K562 (cell line): ENCODE measurements around the gene RBM19. TPM values are rescaled to one million over a fixed set of nuclear protein-coding genes. Genes with fewer than 3 reads are reported as not detected.

ENCODE experiments used
- ATAC-seq: fragments of 200-7000 bp; cut with Tn5 transposase; 3 replicates; pipeline ENCODE4 v1.9.1; 2020; ENCODE audit warnings: moderate library complexity
- BruUV-seq: library from RNA; stranded (reverse); fragments of 400-500 nt; replicated peaks from 2 replicates; lab custom pipeline; 2021; lab: Mats Ljungman, UMichigan
- CTCF ChIA-PET: fragments of 300-600 bp; formaldehyde crosslinking; extraction: SDS; loops from one replicate; lab custom pipeline; 2021; ENCODE audit warnings: low intra/inter-chr PET ratio; lab: Yijun Ruan, JAX
- POLR2A ChIA-PET: fragments of 300-600, 350-650 bp; sonication (Branson Sonifier 250); formaldehyde crosslinking; extraction: SDS; loops from one replicate; lab custom pipeline; 2021; ENCODE audit warnings: antibody characterized with exemption, inconsistent platforms; lab: Yijun Ruan, JAX
- DNase-seq, 4 experiments: peaks; one replicate each; pipeline versions ENCODE4 v3.0.0 to v3.0.0-alpha.2; 2011 to 2018; ENCODE audit warnings: low spot score in 3 of 4, mixed read lengths in 3 of 4; ENCODE audit errors: extremely low read depth in 1 of 4
- FAIRE-seq: peaks from 2 replicates; lab custom pipeline; 2011; peaks lifted over from hg19 to GRCh38; lab: Jason Lieb, UNC
- H2AFZ ChIP-seq: 2 replicates; pipeline ENCODE4 v1.6.0; 2011; ENCODE audit warnings: low read depth, low read length, control low read depth, inconsistent platforms
- H3K27ac ChIP-seq: fragments of 200-600 bp; 3 replicates; pipeline ENCODE4 v1.8.0; 2011; ENCODE audit warnings: low read depth, mild to moderate bottlenecking, control low read depth, inconsistent platforms, low read length, moderate library complexity, mixed read lengths; ENCODE audit errors: extremely low read depth
- H3K27me3 ChIP-seq, 2 experiments: fragments of 300-600 bp in 1 of 2; 2 replicates in 1 of 2; 3 replicates in 1 of 2; pipeline versions ENCODE4 v1.6.0 to v1.8.0; 2011; ENCODE audit warnings: inconsistent platforms in 2 of 2, low read length in 2 of 2, mild to moderate bottlenecking in 1 of 2, mixed read lengths in 1 of 2, moderate library complexity in 1 of 2; ENCODE audit not compliant: control insufficient read depth in 2 of 2, insufficient read depth in 2 of 2
- H3K36me3 ChIP-seq: fragments of 300-600 bp; 3 replicates; pipeline ENCODE4 v1.8.0; 2011; ENCODE audit warnings: mild to moderate bottlenecking, low read length, inconsistent platforms; ENCODE audit not compliant: control insufficient read depth, insufficient read depth
- H3K4me1 ChIP-seq, 2 experiments: fragments of 200-600 bp in 1 of 2; replicated peaks in 1 of 2; 2 replicates in 1 of 2; 3 replicates in 1 of 2; pipeline versions ENCODE4 v1.5.1 to v1.8.0; 2011; ENCODE audit warnings: inconsistent platforms in 2 of 2, low read length in 2 of 2, mild to moderate bottlenecking in 1 of 2, mixed read lengths in 1 of 2, moderate library complexity in 1 of 2; ENCODE audit not compliant: control insufficient read depth in 2 of 2, insufficient read depth in 2 of 2
- H3K4me2 ChIP-seq: 2 replicates; pipeline ENCODE4 v1.6.1; 2011; ENCODE audit warnings: low read length, control low read depth, inconsistent platforms, mixed read lengths; ENCODE audit not compliant: insufficient read depth
- H3K4me3 ChIP-seq: fragments of 200-600 bp; sonication (generic), shearing (Covaris generic); 2 replicates; pipeline ENCODE4 v1.5.1; 2016; ENCODE audit warnings: control low read depth, inconsistent platforms
- H3K79me2 ChIP-seq: fragments of 200-600 bp; 3 replicates; pipeline ENCODE4 v1.8.0; 2011; ENCODE audit warnings: low read length, inconsistent platforms; ENCODE audit not compliant: control insufficient read depth, insufficient read depth
- H3K9ac ChIP-seq, 2 experiments: 2 replicates each; pipeline versions ENCODE4 v1.6.0 to v1.6.1; 2011; ENCODE audit warnings: low read depth in 2 of 2, low read length in 2 of 2, control low read depth in 1 of 2, inconsistent platforms in 1 of 2, mild to moderate bottlenecking in 1 of 2, mixed read lengths in 1 of 2; ENCODE audit not compliant: insufficient read depth in 1 of 2
- H3K9me1 ChIP-seq: one replicate; pipeline ENCODE4 v1.6.0; 2011; ENCODE audit warnings: inconsistent platforms, mild to moderate bottlenecking, low read length, moderate library complexity; ENCODE audit not compliant: control insufficient read depth, insufficient read depth
- H3K9me3 ChIP-seq: replicated peaks from 2 replicates; pipeline ENCODE4 v1.5.1; 2011; ENCODE audit warnings: low read depth, low read length, inconsistent platforms; ENCODE audit not compliant: control insufficient read depth, insufficient read depth
- H4K20me1 ChIP-seq: replicated peaks from 2 replicates; pipeline ENCODE4 v1.6.1; 2011; ENCODE audit warnings: low read length, inconsistent platforms, mixed read lengths; ENCODE audit not compliant: control insufficient read depth, insufficient read depth
- CUX1 ChIP-seq: fragments of 200-800 bp; sonication (Bioruptor generic); IDR thresholded peaks from 2 replicates; pipeline ENCODE4 v1.6.1; 2016; ENCODE audit warnings: missing genetic modification characterization, missing compliant biosample characterization
- HMG20A ChIP-seq: fragments of 450-650 bp; formaldehyde crosslinking; conservative IDR thresholded peaks from 2 replicates; pipeline ENCODE4 v1.4.0; 2020; ENCODE audit warnings: mild to moderate bottlenecking, mixed read lengths
- IRF1 ChIP-seq: sonication (generic); formaldehyde crosslinking; IDR thresholded peaks from 2 replicates; pipeline ENCODE4 v1.8.0; 2022; ENCODE audit warnings: missing genetic modification reagents, mild to moderate bottlenecking, borderline replicate concordance
- MCM5 ChIP-seq: fragments of 450-650 bp; IDR thresholded peaks from 2 replicates; pipeline ENCODE4 v1.6.1; 2016; ENCODE audit warnings: low read depth
- MXD1 ChIP-seq: fragments of 250-450 bp; sonication (Bioruptor Pico); IDR thresholded peaks from 2 replicates; pipeline ENCODE4 v1.8.0; 2021; ENCODE audit warnings: borderline replicate concordance, mild to moderate bottlenecking, moderate library complexity; ENCODE audit not compliant: poor library complexity, severe bottlenecking
- NR1H2 ChIP-seq: sonication (generic); formaldehyde crosslinking; IDR thresholded peaks from 2 replicates; pipeline ENCODE4 v1.4.0; 2020; ENCODE audit warnings: mild to moderate bottlenecking, missing genetic modification reagents
- NR4A1 ChIP-seq, 2 experiments: fragments of 250-450 bp in 1 of 2; fragments of 450-650 bp in 1 of 2; sonication (Bioruptor Pico) in 1 of 2; IDR thresholded peaks; 2 replicates each; pipeline versions ENCODE4 v1.4.0 to v1.6.1; 2016 to 2020; ENCODE audit warnings: mild to moderate bottlenecking in 2 of 2, missing compliant biosample characterization in 1 of 2, missing genetic modification characterization in 1 of 2, moderate library complexity in 1 of 2
- SP1 ChIP-seq: sonication (generic); formaldehyde crosslinking; IDR thresholded peaks from 2 replicates; pipeline ENCODE4 v1.8.1; 2022; ENCODE audit warnings: mild to moderate bottlenecking, missing genetic modification reagents
- SRSF1 ChIP-seq: fragments of 200-400 bp; formaldehyde crosslinking; IDR thresholded peaks from 2 replicates; pipeline ENCODE4 v1.6.1; 2017; ENCODE audit warnings: mild to moderate bottlenecking, low read depth, low read length, moderate library complexity
- TCF7 ChIP-seq: sonication (generic); IDR thresholded peaks from 2 replicates; pipeline ENCODE4 v1.6.1; 2016; ENCODE audit warnings: antibody characterized with exemption, borderline replicate concordance
- WHSC1 ChIP-seq: IDR thresholded peaks from one replicate; pipeline ENCODE4 v1.6.1; 2012; ENCODE audit warnings: low read length, control low read depth, inconsistent platforms
- ZNF124 ChIP-seq: sonication (generic); formaldehyde crosslinking; IDR thresholded peaks from 2 replicates; pipeline ENCODE4 v1.8.1; 2022; ENCODE audit warnings: missing genetic modification reagents
- ZNF347 ChIP-seq: fragments of 450-650 bp; formaldehyde crosslinking; IDR thresholded peaks from 2 replicates; pipeline ENCODE4 v1.4.0; 2020; ENCODE audit warnings: low read depth, mild to moderate bottlenecking, moderate library complexity
- ZNF354B ChIP-seq: fragments of 250-450 bp; sonication (Bioruptor Pico); IDR thresholded peaks from 2 replicates; pipeline ENCODE4 v1.4.0; 2020
- WGBS: fragments of 100-300 bp; shearing (Covaris generic); methylation state at CpG from one replicate; pipeline ENCODE4 v1.1.6; 2016; ENCODE audit warnings: low coverage, mixed read lengths; ENCODE audit not compliant: insufficient coverage; ENCODE audit errors: missing lambda C conversion rate; 5-methylcytosine and 5-hydroxymethylcytosine counted together
- in situ Hi-C: fragments of 300-500 bp; cut with MboI; formaldehyde crosslinking; loops from 4 replicates; pipeline ENCODE4 v1.15.0; 2018; ENCODE audit warnings: inconsistent platforms, mixed read lengths
- intact Hi-C: fragments of 100-400 bp; cut with micrococcal nuclease; formaldehyde crosslinking; loops from 2 replicates; pipeline ENCODE4 v1.14.2; 2022
- polyA plus RNA-seq, 8 experiments: library from polyadenylated mRNA; depleted of rRNA in 4 of 8; stranded (reverse) in 5 of 8; unstranded in 3 of 8; fragments of >200 nt; fragmentation: Nextera tagmentation in 2 of 8; fragmentation: Illumina TruSeq in 1 of 8; extraction: Ambion mirVana in 2 of 8; extraction: Trizol in 1 of 8; gene quantifications; 2 replicates each; pipeline versions ENCODE4 v1.2.1 to v1.2.3, GENCODE V29; 2011 to 2014; ENCODE audit warnings: inconsistent platforms in 1 of 8, missing spikeins in 1 of 8
- total RNA-seq, 7 experiments: library from RNA; depleted of rRNA in 6 of 7; stranded (reverse); fragments of >200 nt in 6 of 7; fragmentation: Illumina TruSeq in 2 of 7; extraction: Trizol in 2 of 7; gene quantifications; 2 replicates each; pipeline versions ENCODE4 v1.2.1 to v1.2.3, GENCODE V29; 2011 to 2021; ENCODE audit warnings: low replicate concordance in 1 of 7
- TF ChIP-seq, protein P1 (sequence below): IDR thresholded peaks from 2 replicates; pipeline ENCODE4 v1.6.1; 2011; ENCODE audit not compliant: insufficient read length; ENCODE audit errors: extremely low read depth

Gene RBM19
- total and polyA plus RNA-seq, 9 of the 15 experiments (the other 6 are each of a cell fraction or from before 2014, with no cell fraction given): 16.0 to 58.4 (median 37.9) TPM

GRCh38 chr12:113887906-113888305 is 78.2 kb downstream of the RBM19 start (continued):
- TF ChIP-seq, protein P1, sequence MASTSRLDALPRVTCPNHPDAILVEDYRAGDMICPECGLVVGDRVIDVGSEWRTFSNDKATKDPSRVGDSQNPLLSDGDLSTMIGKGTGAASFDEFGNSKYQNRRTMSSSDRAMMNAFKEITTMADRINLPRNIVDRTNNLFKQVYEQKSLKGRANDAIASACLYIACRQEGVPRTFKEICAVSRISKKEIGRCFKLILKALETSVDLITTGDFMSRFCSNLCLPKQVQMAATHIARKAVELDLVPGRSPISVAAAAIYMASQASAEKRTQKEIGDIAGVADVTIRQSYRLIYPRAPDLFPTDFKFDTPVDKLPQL: no peak
- TF ChIP-seq IRF1 (CRISPR knock-in tag): no peak
- TF ChIP-seq ZNF347 (CRISPR knock-in tag): no peak
- TF ChIP-seq HMG20A (CRISPR knock-in tag): no peak
- TF ChIP-seq NR1H2 (CRISPR knock-in tag): no peak
- no peak for TF ChIP-seq TCF7
- TF ChIP-seq SP1 (CRISPR knock-in tag): no peak
- no peak for TF ChIP-seq ZNF124 (CRISPR knock-in tag)
- TF ChIP-seq, all 486 proteins: peak for 0

- ChIA-PET CTCF (no interaction called here), POLR2A (no interaction called here)
- DNase-seq: no peak
- H3K9ac ChIP-seq: no peak overlapping the region
- H3K4me1 ChIP-seq: no peaks in the 10 kb centered on the region
- ATAC-seq: no peak
- H3K9me1 ChIP-seq: no peaks in the 10 kb centered on the region
- H3K27ac ChIP-seq: no peak overlapping the region
- no peak for FAIRE-seq
- no peak overlapping the region for H3K4me3 ChIP-seq
- H3K79me2 ChIP-seq: no peaks in the 10 kb centered on the region
- no TSS peak for BruUV-seq
- 81% methylated on average over 9 of the region's 9 CpGs for WGBS
- intact Hi-C loops: no loop called here
- no peaks in the 10 kb centered on the region for H3K9me3 ChIP-seq
- in situ Hi-C loops: no loop called here
- H3K4me2 ChIP-seq: no peak overlapping the region
- no peak overlapping the region for H2AFZ ChIP-seq
- peaks cover 4% of the 10 kb centered on the region; the same call in 1 of the 2 replicates for H4K20me1 ChIP-seq
- H3K36me3 ChIP-seq: peaks cover 4% of the 10 kb centered on the region; the same call in 2 of the 3 replicates
- H3K27me3 ChIP-seq: no peaks in the 10 kb centered on the region
- TF ChIP-seq MCM5 (no peak), ZNF354B (no peak), WHSC1 (no peak), CUX1 (CRISPR knock-in tag) (no peak), SRSF1 (no peak), MXD1 (CRISPR knock-in tag) (no peak), NR4A1 (CRISPR knock-in tag; IDR thresholded peaks at IDR 0.05) (no peak), NR4A1 (tag; IDR thresholded peaks at IDR 0.05) (no peak)
Measured at GRCh38 chr12:113886721-113887120, 79.4 kb downstream of the RBM19 start.
